ENCODE measurements around the gene OSBPL2. TPM values are rescaled to one million over a fixed set of nuclear protein-coding genes. Genes with fewer than 3 reads are reported as not detected.

OSBPL2 gene
- total and polyA plus RNA-seq, 9 of the 15 experiments (the other 6 are each of a cell fraction or from before 2014, with no cell fraction given): 2.5 to 25.6 (median 14.1) TPM

- TF ChIP-seq STAT5B (CRISPR knock-in tag; IDR thresholded peaks at IDR 0.05) (no peak), SPI1 (IDR thresholded peaks at IDR 0.05; ENCODE audit: borderline replicate concordance, low read depth, low read length) (peak; percentile 62; the same call in 1 of the 2 replicates), TCF7L2 (IDR thresholded peaks at IDR 0.05; ENCODE audit: low read depth, low read length) (no peak), SFPQ (IDR thresholded peaks at IDR 0.05; ENCODE audit: low read depth, low read length) (no peak), KLF1 (tag; IDR thresholded peaks at IDR 0.05) (peak; percentile 69; the same call in 1 of the 2 replicates), POLR2A (conservative IDR thresholded peaks at IDR 0.05) (no peak), SP1 (CRISPR knock-in tag; IDR thresholded peaks at IDR 0.05) (peak; percentile 98), BMI1 (IDR thresholded peaks at IDR 0.05; ENCODE audit: low read length) (no peak), RBM22 (IDR thresholded peaks at IDR 0.05; ENCODE audit: low read depth, low read length, poor library complexity, severe bottlenecking) (no peak), SP2 (IDR thresholded peaks at IDR 0.05; ENCODE audit: extremely low read depth, low read depth, low read length, poor library complexity, severe bottlenecking) (peak; percentile 84), NONO (IDR thresholded peaks at IDR 0.05; ENCODE audit: low read depth in 2 of 2, low read length in 1 of 2) (no peak), CREM (IDR thresholded peaks at IDR 0.05; ENCODE audit: low read depth) (peak; percentile 78)
Observed at GRCh38 chr20:62237801-62238568, at the start of gene OSBPL2 (continued).

All from K562 (cell line).